ENCODE measurements around the gene PSEN1. TPM values are rescaled to one million over a fixed set of nuclear protein-coding genes. Genes with fewer than 3 reads are reported as not detected.

Gene PSEN1
- total RNA-seq, 1 experiment from 2014 or later: 55.1 TPM

DNA sequence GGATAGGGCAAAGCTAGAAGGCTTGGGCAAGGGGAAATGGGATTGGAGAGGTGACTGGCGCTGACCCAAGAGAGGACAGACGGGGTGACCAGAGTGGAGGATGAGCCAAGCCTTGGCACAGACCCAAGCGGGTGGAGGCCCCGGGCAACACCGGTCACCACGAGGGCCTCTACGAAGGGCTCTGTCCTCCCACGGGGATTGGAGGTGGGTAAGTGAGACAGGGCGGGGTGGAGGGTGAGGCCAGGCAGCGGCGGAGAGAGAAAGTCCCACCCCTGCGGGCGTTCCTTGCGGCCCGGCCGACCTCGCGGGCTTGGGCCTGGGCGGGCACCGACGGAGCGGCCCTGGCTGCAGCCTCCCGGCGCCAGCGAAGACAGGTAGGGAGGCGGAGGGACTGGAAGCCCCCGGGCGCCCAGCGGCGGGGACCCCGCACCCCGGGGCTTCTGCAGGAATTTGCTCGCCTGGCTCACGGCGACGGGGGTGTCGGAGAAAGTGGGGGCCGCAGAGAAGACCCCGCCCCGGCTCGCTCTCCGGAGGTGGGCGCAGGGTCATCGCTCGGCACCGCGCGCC, 101.0 kb downstream of the PSEN1 start, which contains the start of gene PAPLN:
PAPLN (plus strand) TSS at position 288 of the 567 bp plus-strand sequence. CDS start 2,273 bp downstream, outside the sequence.
- Mint-ChIP-seq H3K4me3 (ENCODE audit: unreplicated experiment) (peak within 1 kb of the TSS; percentile 70), H3K27me3 (ENCODE audit: insufficient read depth, unreplicated experiment) (peaks cover 52% of the 10 kb centered on the region), H3K36me3 (ENCODE audit: insufficient read depth, unreplicated experiment) (no peaks in the 10 kb centered on the region), H3K4me1 (ENCODE audit: insufficient read depth, unreplicated experiment) (peaks cover 38% of the 10 kb centered on the region), H3K9me3 (ENCODE audit: unreplicated experiment) (no peaks in the 10 kb centered on the region), H3K27ac (ENCODE audit: low read depth, unreplicated experiment) (peak within 1 kb of the TSS; percentile 19)
- ChIA-PET POLR2A (no interaction called here), CTCF (interaction anchor here (0.6 kb wide), 1 partner anchor 552 kb away, joined by 3 read pairs; no protein-coding TSS in a partner anchor)
- TF ChIP-seq, protein P1, sequence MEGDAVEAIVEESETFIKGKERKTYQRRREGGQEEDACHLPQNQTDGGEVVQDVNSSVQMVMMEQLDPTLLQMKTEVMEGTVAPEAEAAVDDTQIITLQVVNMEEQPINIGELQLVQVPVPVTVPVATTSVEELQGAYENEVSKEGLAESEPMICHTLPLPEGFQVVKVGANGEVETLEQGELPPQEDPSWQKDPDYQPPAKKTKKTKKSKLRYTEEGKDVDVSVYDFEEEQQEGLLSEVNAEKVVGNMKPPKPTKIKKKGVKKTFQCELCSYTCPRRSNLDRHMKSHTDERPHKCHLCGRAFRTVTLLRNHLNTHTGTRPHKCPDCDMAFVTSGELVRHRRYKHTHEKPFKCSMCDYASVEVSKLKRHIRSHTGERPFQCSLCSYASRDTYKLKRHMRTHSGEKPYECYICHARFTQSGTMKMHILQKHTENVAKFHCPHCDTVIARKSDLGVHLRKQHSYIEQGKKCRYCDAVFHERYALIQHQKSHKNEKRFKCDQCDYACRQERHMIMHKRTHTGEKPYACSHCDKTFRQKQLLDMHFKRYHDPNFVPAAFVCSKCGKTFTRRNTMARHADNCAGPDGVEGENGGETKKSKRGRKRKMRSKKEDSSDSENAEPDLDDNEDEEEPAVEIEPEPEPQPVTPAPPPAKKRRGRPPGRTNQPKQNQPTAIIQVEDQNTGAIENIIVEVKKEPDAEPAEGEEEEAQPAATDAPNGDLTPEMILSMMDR (IDR thresholded peaks at IDR 0.05; ENCODE audit: unreplicated experiment): no peak
- peak; percentile 64 for DNase-seq (ENCODE audit: unreplicated experiment)
- BruUV-seq (replicated peaks): no TSS peak
- intact Hi-C loops (cut with micrococcal nuclease): no loop called here

DNA sequence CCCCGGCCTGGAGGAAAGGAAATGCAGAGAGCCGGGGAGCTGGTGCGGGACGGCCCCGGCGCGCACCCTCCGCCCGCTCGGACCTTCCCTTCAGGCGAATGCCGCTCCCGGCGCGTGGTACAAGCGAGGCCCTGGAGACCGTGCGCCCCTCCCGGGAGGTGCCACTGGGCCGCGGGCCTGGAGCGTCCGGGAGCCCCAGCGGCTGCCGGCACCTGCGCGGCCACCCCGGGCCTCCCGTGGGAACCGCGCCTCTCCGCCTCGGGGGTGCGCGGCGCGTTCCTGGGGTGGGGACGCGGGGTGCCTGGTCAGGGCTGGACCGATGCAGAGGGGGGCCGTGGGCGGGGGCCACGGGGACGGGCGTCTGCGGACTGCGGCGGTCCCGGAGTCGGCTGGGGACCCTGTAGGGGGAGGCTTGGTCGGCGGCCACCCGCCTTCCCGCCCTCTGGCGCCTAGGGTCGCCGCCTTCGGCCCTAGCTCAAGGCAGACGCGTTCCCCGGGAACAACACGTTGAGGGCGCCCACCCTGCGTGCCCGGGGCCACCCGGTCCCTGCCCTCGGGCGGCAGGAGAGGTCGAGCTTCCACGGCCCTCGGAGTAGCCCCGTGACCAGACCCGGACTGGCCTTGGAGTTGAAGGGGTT, 101.6 kb downstream of the PSEN1 start:
- no TSS peak for BruUV-seq (replicated peaks)
- H3K9me3 Mint-ChIP-seq (ENCODE audit: unreplicated experiment): no peaks in the 10 kb centered on the region
- CTCF ChIA-PET: interaction anchor here (0.7 kb wide), 1 partner anchor 49 kb away, joined by 3 read pairs; no protein-coding TSS in a partner anchor
- H3K4me3 Mint-ChIP-seq (ENCODE audit: unreplicated experiment): peak overlapping the region; percentile 70
- peaks cover 46% of the 10 kb centered on the region for H3K27me3 Mint-ChIP-seq (ENCODE audit: insufficient read depth, unreplicated experiment)
- POLR2A ChIA-PET: interaction anchor here (0.7 to 1.9 kb wide), 11 partner anchors 13 to 781 kb away, joined by 3 to 7 read pairs (median 4); partner anchors contain the start of genes BBOF1, ENTPD5, NUMB and RIOX1
- H3K4me1 Mint-ChIP-seq (ENCODE audit: insufficient read depth, unreplicated experiment): peaks cover 43% of the 10 kb centered on the region
- peak overlapping the region; percentile 19 for H3K27ac Mint-ChIP-seq (ENCODE audit: low read depth, unreplicated experiment)
- no peak for DNase-seq (ENCODE audit: unreplicated experiment)
- TF ChIP-seq, protein P1 (IDR thresholded peaks at IDR 0.05; ENCODE audit: unreplicated experiment): no peak
- H3K36me3 Mint-ChIP-seq (ENCODE audit: insufficient read depth, unreplicated experiment): no peaks in the 10 kb centered on the region
- intact Hi-C loops (cut with micrococcal nuclease): loop anchor here (1.0 kb wide), 1 partner anchor 10 kb away; no protein-coding TSS in a partner anchor

DNA sequence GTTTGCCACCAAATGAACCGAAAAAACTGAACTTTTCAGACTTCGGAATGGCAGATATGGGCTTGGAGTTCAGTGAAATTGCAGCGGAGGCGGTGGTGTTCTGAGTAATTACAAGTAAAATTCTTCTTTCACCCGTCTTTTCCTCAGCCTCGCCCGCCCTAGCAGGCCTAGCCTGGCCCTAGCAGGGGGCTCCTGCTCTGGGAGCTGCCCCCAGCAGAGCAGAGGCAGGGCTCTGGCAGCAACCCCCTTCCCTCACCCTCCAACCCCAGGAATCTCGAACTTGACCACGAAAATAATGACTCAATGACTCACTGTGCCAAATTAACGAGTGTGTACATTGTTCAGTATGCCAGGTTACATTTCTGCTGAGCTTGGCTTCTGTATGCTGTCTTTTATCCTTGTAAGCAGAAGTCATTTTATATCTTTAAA, 102.1 kb downstream of the PSEN1 start:
- ChIA-PET POLR2A (interaction anchor here (0.7 to 1.9 kb wide), 12 partner anchors 13 to 780 kb away, joined by 3 to 7 read pairs (median 4); partner anchors contain the start of genes BBOF1, ENTPD5, NUMB and RBM25), CTCF (interaction anchor here (0.7 kb wide), 1 partner anchor 50 kb away, joined by 3 read pairs; no protein-coding TSS in a partner anchor)
- Mint-ChIP-seq H3K27me3 (ENCODE audit: insufficient read depth, unreplicated experiment) (peaks cover 41% of the 10 kb centered on the region), H3K27ac (ENCODE audit: low read depth, unreplicated experiment) (peak overlapping the region; percentile 19), H3K9me3 (ENCODE audit: unreplicated experiment) (no peaks in the 10 kb centered on the region), H3K4me3 (ENCODE audit: unreplicated experiment) (peak overlapping the region; percentile 70), H3K4me1 (ENCODE audit: insufficient read depth, unreplicated experiment) (peaks cover 44% of the 10 kb centered on the region), H3K36me3 (ENCODE audit: insufficient read depth, unreplicated experiment) (no peaks in the 10 kb centered on the region)
- intact Hi-C loops (cut with micrococcal nuclease): loop anchor here (1.0 kb wide), 1 partner anchor 10 kb away; no protein-coding TSS in a partner anchor
- DNase-seq (ENCODE audit: unreplicated experiment): peak; percentile 85
- BruUV-seq (replicated peaks): no TSS peak
- TF ChIP-seq, protein P1 (IDR thresholded peaks at IDR 0.05; ENCODE audit: unreplicated experiment): no peak

DNA sequence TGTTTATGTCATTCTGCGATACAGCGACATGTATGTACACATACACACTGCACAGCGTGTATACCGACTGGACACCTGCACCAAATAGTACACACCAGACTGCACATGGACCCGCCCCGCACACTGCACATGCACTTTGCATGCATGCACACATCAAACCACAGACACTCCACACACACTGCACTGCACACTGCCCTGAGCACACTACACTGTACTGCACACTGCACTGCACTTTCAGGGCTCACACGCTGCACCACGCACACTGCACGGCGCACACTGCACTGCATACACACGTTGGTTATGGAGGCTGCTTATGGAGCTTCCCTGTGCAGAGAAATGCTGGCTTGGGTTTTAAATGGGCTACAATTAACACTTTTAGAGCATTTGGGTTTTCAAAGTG, 102.6 kb downstream of the PSEN1 start:
- H3K27me3 Mint-ChIP-seq (ENCODE audit: insufficient read depth, unreplicated experiment): peaks cover 36% of the 10 kb centered on the region
- TF ChIP-seq, protein P1 (IDR thresholded peaks at IDR 0.05; ENCODE audit: unreplicated experiment): no peak
- H3K4me3 Mint-ChIP-seq (ENCODE audit: unreplicated experiment): peak overlapping the region; percentile 70
- peaks cover 44% of the 10 kb centered on the region for H3K4me1 Mint-ChIP-seq (ENCODE audit: insufficient read depth, unreplicated experiment)
- BruUV-seq (replicated peaks): no TSS peak
- ChIA-PET CTCF (interaction anchor here (0.7 to 0.9 kb wide), 2 partner anchors 33 to 50 kb away, joined by 3 to 5 read pairs; no protein-coding TSS in a partner anchor), POLR2A (interaction anchor here (0.5 to 1.9 kb wide), 18 partner anchors 14 to 780 kb away, joined by 3 to 7 read pairs (median 3); partner anchors contain the start of genes BBOF1, ENTPD5, NUMB and RBM25)
- peak overlapping the region; percentile 19 for H3K27ac Mint-ChIP-seq (ENCODE audit: low read depth, unreplicated experiment)
- H3K9me3 Mint-ChIP-seq (ENCODE audit: unreplicated experiment): no peaks in the 10 kb centered on the region
- H3K36me3 Mint-ChIP-seq (ENCODE audit: insufficient read depth, unreplicated experiment): no peaks in the 10 kb centered on the region
- no peak for DNase-seq (ENCODE audit: unreplicated experiment)
- intact Hi-C loops (cut with micrococcal nuclease): loop anchor here (1.0 kb wide), 1 partner anchor 11 kb away; no protein-coding TSS in a partner anchor
